A673 (cell line): ENCODE data around the gene UBAP1L. TPM values are rescaled to one million over a fixed set of nuclear protein-coding genes. Genes with fewer than 3 reads are reported as not detected.

Source experiments
- BruUV-seq: library from RNA; stranded (reverse); fragments of 400-500 nt; replicated peaks from 2 replicates; lab custom pipeline; 2021; lab: Mats Ljungman, UMichigan
- CTCF ChIA-PET: fragments of 300-600 bp; sonication (Branson Sonifier 250); formaldehyde crosslinking; loops from one replicate; lab custom pipeline; 2022; ENCODE audit warnings: antibody characterized with exemption; lab: Charles Lee
- POLR2A ChIA-PET: fragments of 300-600 bp; sonication (Branson Sonifier 250); formaldehyde crosslinking; loops from one replicate; lab custom pipeline; 2022; ENCODE audit warnings: antibody characterized with exemption; ENCODE audit not compliant: low non-redundant PET; lab: Charles Lee
- DNase-seq: peaks from one replicate; pipeline ENCODE4 v3.0.0-alpha.2; 2015; ENCODE audit warnings: low spot score
- H3K27ac ChIP-seq: fragments of 200-600 bp; sonication (generic); 2 replicates; pipeline ENCODE4 v1.5.1; 2016; ENCODE audit warnings: mixed run types, low read depth, mild to moderate bottlenecking, mixed read lengths, antibody characterized with exemption, low read length; ENCODE audit not compliant: poor library complexity, severe bottlenecking
- H3K27me3 ChIP-seq: fragments of 200-600 bp; sonication (generic); replicated peaks from 2 replicates; pipeline ENCODE4 v1.6.1; 2017; ENCODE audit warnings: mixed run types, low read depth, mild to moderate bottlenecking, mixed read lengths, antibody characterized with exemption, low read length; ENCODE audit not compliant: insufficient read depth, poor library complexity
- H3K36me3 ChIP-seq: fragments of 200-600 bp; sonication (generic); 2 replicates; pipeline ENCODE4 v1.6.1; 2016; ENCODE audit warnings: mixed run types, mild to moderate bottlenecking, mixed read lengths, antibody characterized with exemption, low read length; ENCODE audit not compliant: insufficient read depth, poor library complexity, severe bottlenecking
- H3K4me1 ChIP-seq: fragments of 200-600 bp; sonication (generic); 2 replicates; pipeline ENCODE4 v1.6.1; 2017; ENCODE audit warnings: mixed run types, mild to moderate bottlenecking, mixed read lengths, antibody characterized with exemption, low read length; ENCODE audit not compliant: insufficient read depth, poor library complexity, severe bottlenecking
- H3K4me3 ChIP-seq: fragments of 200-600 bp; sonication (generic); 2 replicates; pipeline ENCODE4 v1.5.1; 2016; ENCODE audit warnings: low read depth, mixed run types, mild to moderate bottlenecking, mixed read lengths, low read length; ENCODE audit not compliant: poor library complexity, severe bottlenecking
- H3K9me3 ChIP-seq: fragments of 200-600 bp; sonication (generic); 2 replicates; pipeline ENCODE4 v1.6.1; 2016; ENCODE audit warnings: mixed run types, low read depth, mild to moderate bottlenecking, mixed read lengths, antibody characterized with exemption, low read length; ENCODE audit not compliant: poor library complexity, severe bottlenecking
- CTCF ChIP-seq: fragments of 300-800, 200-600 bp; sonication (generic); conservative IDR thresholded peaks from 2 replicates; pipeline ENCODE4 v1.5.1; 2017; ENCODE audit warnings: low read depth, mild to moderate bottlenecking, antibody characterized with exemption, low read length, moderate library complexity, mixed read lengths
- EZH2 ChIP-seq: fragments of 200-600 bp; sonication (generic); IDR thresholded peaks from 2 replicates; pipeline ENCODE4 v1.6.1; 2017; ENCODE audit warnings: borderline replicate concordance, low read depth, mild to moderate bottlenecking, mixed read lengths, antibody characterized with exemption, low read length; ENCODE audit not compliant: poor library complexity, severe bottlenecking
- intact Hi-C: fragments of 100-400 bp; cut with micrococcal nuclease; formaldehyde crosslinking; loops from one replicate; pipeline ENCODE4 v1.10.0; 2022; ENCODE audit not compliant: unreplicated experiment
- total RNA-seq: library from RNA; stranded (reverse); gene quantifications from 2 replicates; pipeline ENCODE4 v1.2.3, GENCODE V29; 2021

UBAP1L gene
- total RNA-seq, 1 experiment from 2014 or later, result 3.9 TPM

GRCh38 chr15:65086680-65087111 is 28.3 kb downstream of the UBAP1L start:
- DNase-seq, result peak; percentile 32
- no TSS peak for BruUV-seq

GRCh38 chr15:65085990-65086679 is 28.9 kb downstream of the UBAP1L start:
- Histone ChIP-seq H3K4me1 (no peaks in the 10 kb centered on the region), H3K9me3 (no peaks in the 10 kb centered on the region), H3K27ac (no peak overlapping the region), H3K27me3 (no peaks in the 10 kb centered on the region), H3K36me3 (no peaks in the 10 kb centered on the region), H3K4me3 (no peak overlapping the region)
- intact Hi-C loops, result loop anchor here (5.0 kb wide), 1 partner anchor 34 kb away; no protein-coding TSS in a partner anchor
- TF ChIP-seq EZH2 (no peak), CTCF (peak; percentile 20; the same call in 1 of the 2 replicates)
- DNase-seq, result no peak
- ChIA-PET CTCF (interaction anchor here (1.3 to 1.8 kb wide), 2 partner anchors 15 to 17 kb away, joined by 4 to 7 read pairs; no protein-coding TSS in a partner anchor), POLR2A (no interaction called here)
- no TSS peak for BruUV-seq

More at GRCh38 chr15:65086680-65087111, 28.3 kb downstream of the UBAP1L start:
- H3K36me3 ChIP-seq, result no peaks in the 10 kb centered on the region
- TF ChIP-seq CTCF, result peak; percentile 29; the same call in 1 of the 2 replicates
- TF ChIP-seq EZH2, result no peak
- no peaks in the 10 kb centered on the region for H3K27me3 ChIP-seq
- no peak overlapping the region for H3K4me3 ChIP-seq
- intact Hi-C loops, result loop anchor here (5.0 kb wide), 1 partner anchor 34 kb away; no protein-coding TSS in a partner anchor
- CTCF ChIA-PET, result interaction anchor here (1.3 to 1.8 kb wide), 2 partner anchors 15 to 17 kb away, joined by 4 to 7 read pairs; no protein-coding TSS in a partner anchor
- no peak overlapping the region for H3K27ac ChIP-seq
- no peaks in the 10 kb centered on the region for H3K4me1 ChIP-seq
- POLR2A ChIA-PET, result no interaction called here
- H3K9me3 ChIP-seq, result no peaks in the 10 kb centered on the region

GRCh38 chr15:65085207-65085753 is 29.7 kb downstream of the UBAP1L start:
- Histone ChIP-seq H3K27ac (no peak overlapping the region), H3K9me3 (no peaks in the 10 kb centered on the region), H3K36me3 (no peaks in the 10 kb centered on the region), H3K27me3 (no peaks in the 10 kb centered on the region), H3K4me1 (no peaks in the 10 kb centered on the region), H3K4me3 (no peak overlapping the region)
- TF ChIP-seq EZH2 (no peak), CTCF (no peak)
- DNase-seq, result no peak
- CTCF ChIA-PET, result no interaction called here
- POLR2A ChIA-PET, result no interaction called here
- intact Hi-C loops, result loop anchor here (5.0 kb wide), 1 partner anchor 33 kb away; no protein-coding TSS in a partner anchor
- BruUV-seq, result no TSS peak
